Tibial nerve (tissue), 4 donors: ENCODE measurements around the gene GJB2. TPM values are rescaled to one million over a fixed set of nuclear protein-coding genes. Genes with fewer than 3 reads are reported as not detected.

Experiments used
- DNase-seq, 2 donors: peaks; one replicate each; pipeline ENCODE4 v3.0.0-alpha.2; 2019; ENCODE audit warnings: low spot score in 2 of 2
- H3K27ac ChIP-seq, 4 donors: fragments of 200-600 bp; sonication (generic) in 3 of 4; one replicate each; pipeline ENCODE4 v1.5.1; 2017 to 2019; ENCODE audit warnings: mild to moderate bottlenecking in 1 of 4
- H3K27me3 ChIP-seq, 2 donors: fragments of 200-600 bp; sonication (generic) in 1 of 2; one replicate each; pipeline versions ENCODE4 v1.5.1 to v1.6.0; 2017 to 2019
- H3K36me3 ChIP-seq, 3 donors: fragments of 200-600 bp; sonication (generic); one replicate each; pipeline ENCODE4 v1.5.1; 2018 to 2019
- H3K4me1 ChIP-seq, 4 donors: fragments of 200-600 bp; sonication (generic) in 3 of 4; one replicate each; pipeline ENCODE4 v1.5.1; 2017 to 2019
- H3K4me3 ChIP-seq, 4 donors: fragments of 200-600 bp; sonication (generic) in 3 of 4; one replicate each; pipeline ENCODE4 v1.5.1; 2017 to 2019; ENCODE audit warnings: mild to moderate bottlenecking in 1 of 4, moderate library complexity in 1 of 4
- H3K9me3 ChIP-seq, 4 donors: fragments of 200-600 bp; sonication (generic) in 3 of 4; one replicate each; pipeline ENCODE4 v1.5.1; 2017 to 2019
- EP300 ChIP-seq, 2 donors: sonication (generic); formaldehyde crosslinking; IDR thresholded peaks; one replicate each; pipeline ENCODE4 v1.6.1; 2017; ENCODE audit warnings: antibody characterized with exemption in 2 of 2, mild to moderate bottlenecking in 1 of 2
- POLR2A ChIP-seq, 2 donors: fragments of 450-650 bp; IDR thresholded peaks; one replicate each; pipeline ENCODE4 v1.6.1; 2017; ENCODE audit warnings: antibody characterized with exemption in 2 of 2, mild to moderate bottlenecking in 2 of 2, moderate library complexity in 2 of 2
- WGBS, 2 donors: methylation state at CpG; one replicate each; pipeline ENCODE4 v1.1.5; 2018; 5-methylcytosine and 5-hydroxymethylcytosine counted together
- total RNA-seq, 4 donors: library from RNA; depleted of rRNA; stranded (reverse); fragments of >200 nt; gene quantifications; one replicate each; pipeline ENCODE4 v1.1.0, GENCODE V29; 2016
- TF ChIP-seq, protein P1 (sequence below), 5 experiments: fragments of 200-600 bp in 3 of 5; fragments of 450-650 bp in 2 of 5; sonication (generic) in 3 of 5; IDR thresholded peaks; one replicate each; pipeline ENCODE4 v1.5.1; 2016 to 2019; ENCODE audit warnings: antibody characterized with exemption in 5 of 5, mild to moderate bottlenecking in 3 of 5, moderate library complexity in 2 of 5

GJB2 gene
- total RNA-seq, 4 donors from 2014 or later, result 0.20 to 3.3 (median 1.3) TPM

- DNase-seq, result no peak
- no peaks in the 10 kb centered on the region for H3K36me3 ChIP-seq
- WGBS, 2 donors, result 93% methylated on average over 1 of the region's 1 CpG; no CpG with 5 or more reads in 1 of the 2 donors
- TF ChIP-seq POLR2A (IDR thresholded peaks at IDR 0.05) (no peak), EP300 (IDR thresholded peaks at IDR 0.05) (no peak)
- TF ChIP-seq, protein P1, sequence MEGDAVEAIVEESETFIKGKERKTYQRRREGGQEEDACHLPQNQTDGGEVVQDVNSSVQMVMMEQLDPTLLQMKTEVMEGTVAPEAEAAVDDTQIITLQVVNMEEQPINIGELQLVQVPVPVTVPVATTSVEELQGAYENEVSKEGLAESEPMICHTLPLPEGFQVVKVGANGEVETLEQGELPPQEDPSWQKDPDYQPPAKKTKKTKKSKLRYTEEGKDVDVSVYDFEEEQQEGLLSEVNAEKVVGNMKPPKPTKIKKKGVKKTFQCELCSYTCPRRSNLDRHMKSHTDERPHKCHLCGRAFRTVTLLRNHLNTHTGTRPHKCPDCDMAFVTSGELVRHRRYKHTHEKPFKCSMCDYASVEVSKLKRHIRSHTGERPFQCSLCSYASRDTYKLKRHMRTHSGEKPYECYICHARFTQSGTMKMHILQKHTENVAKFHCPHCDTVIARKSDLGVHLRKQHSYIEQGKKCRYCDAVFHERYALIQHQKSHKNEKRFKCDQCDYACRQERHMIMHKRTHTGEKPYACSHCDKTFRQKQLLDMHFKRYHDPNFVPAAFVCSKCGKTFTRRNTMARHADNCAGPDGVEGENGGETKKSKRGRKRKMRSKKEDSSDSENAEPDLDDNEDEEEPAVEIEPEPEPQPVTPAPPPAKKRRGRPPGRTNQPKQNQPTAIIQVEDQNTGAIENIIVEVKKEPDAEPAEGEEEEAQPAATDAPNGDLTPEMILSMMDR (IDR thresholded peaks at IDR 0.05), result no peak
- H3K4me3 ChIP-seq, result no peak overlapping the region
- H3K27me3 ChIP-seq, result peaks cover 0 to 71% of the 10 kb centered on the region in 2 donors
- H3K27ac ChIP-seq, result no peak overlapping the region
- peaks cover 0 to 10% (median 8%) of the 10 kb centered on the region in 4 donors for H3K4me1 ChIP-seq
- no peaks in the 10 kb centered on the region for H3K9me3 ChIP-seq
These were observed 46.4 kb downstream of the GJB2 start for GRCh38 chr13:20146381-20146780.

DNA sequence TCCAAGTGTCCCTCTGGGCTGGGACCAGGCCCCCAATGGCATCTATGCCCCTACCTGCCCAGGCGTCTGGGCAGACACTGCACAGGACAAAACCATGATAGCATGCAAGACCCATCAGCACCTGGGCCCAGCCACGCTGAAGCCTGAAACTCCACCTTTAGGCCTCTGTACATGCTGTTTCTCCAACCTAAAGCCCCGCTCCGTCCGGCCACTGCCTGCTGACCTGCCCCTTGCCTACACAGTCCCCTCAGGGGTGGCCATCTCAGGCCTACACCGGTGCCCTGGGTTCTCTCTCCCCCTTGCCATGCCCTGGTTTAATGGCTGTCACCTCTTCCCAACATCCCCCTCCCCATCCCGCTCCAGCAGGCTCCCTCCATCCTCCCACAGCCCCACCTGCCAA lies 47.2 kb downstream of the GJB2 start:
- TF ChIP-seq, protein P1 (IDR thresholded peaks at IDR 0.05), result no peak
- no peak for TF ChIP-seq POLR2A (IDR thresholded peaks at IDR 0.05)
- no peak for TF ChIP-seq EP300 (IDR thresholded peaks at IDR 0.05)
- Histone ChIP-seq H3K27ac (no peak overlapping the region), H3K9me3 (no peaks in the 10 kb centered on the region), H3K4me1 (peaks cover 0 to 10% (median 8%) of the 10 kb centered on the region in 4 donors), H3K4me3 (no peak overlapping the region), H3K36me3 (no peaks in the 10 kb centered on the region), H3K27me3 (peaks cover 0 to 71% of the 10 kb centered on the region in 2 donors)
- 77 to 94% methylated on average over 7 of the region's 7 CpGs for WGBS, 2 donors
- no peak for DNase-seq

DNA sequence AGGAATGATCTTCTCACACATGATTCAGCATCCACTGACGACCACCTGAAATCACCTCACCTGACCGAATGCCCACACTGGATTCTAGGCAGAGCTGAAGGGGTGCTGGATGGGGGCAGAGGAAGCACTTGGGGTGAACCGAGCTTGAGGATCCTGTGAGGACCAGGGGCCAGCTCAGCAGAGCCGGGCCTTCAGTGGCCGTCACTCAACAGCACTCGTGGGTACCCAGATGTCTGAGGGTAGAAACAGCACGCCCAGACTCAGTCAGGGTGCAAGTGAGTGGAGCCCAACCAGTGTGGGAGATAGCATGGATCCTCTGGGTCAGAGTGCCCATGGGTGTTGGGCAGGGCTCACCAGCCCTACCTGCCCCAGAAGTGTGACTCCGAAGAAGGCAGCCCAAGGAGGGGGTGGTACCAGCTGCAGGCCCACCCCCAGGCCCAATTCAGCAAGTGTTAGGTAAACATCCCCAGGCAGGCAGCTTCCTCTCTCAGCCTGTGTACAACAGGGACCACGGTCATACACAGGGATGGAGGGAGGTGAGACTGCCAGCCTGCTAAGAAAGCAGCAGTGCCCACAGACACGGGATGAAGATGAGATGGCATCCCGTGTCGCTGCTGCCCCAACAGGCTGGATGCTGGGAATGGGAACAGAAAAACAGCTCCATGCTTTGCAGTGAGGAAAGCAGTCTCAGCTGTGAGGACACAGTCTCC lies 48.4 kb downstream of the GJB2 start:
- TF ChIP-seq POLR2A (IDR thresholded peaks at IDR 0.05) (no peak), EP300 (IDR thresholded peaks at IDR 0.05) (no peak)
- TF ChIP-seq, protein P1 (IDR thresholded peaks at IDR 0.05), result no peak
- DNase-seq, result no peak
- Histone ChIP-seq H3K27me3 (peaks cover 0 to 62% of the 10 kb centered on the region in 2 donors), H3K36me3 (no peaks in the 10 kb centered on the region), H3K4me1 (peaks cover 0 to 10% (median 8%) of the 10 kb centered on the region in 4 donors), H3K27ac (no peak overlapping the region), H3K9me3 (no peaks in the 10 kb centered on the region), H3K4me3 (no peak overlapping the region)
- WGBS, 2 donors, result 83 to 91% methylated on average over 12 of the region's 12 CpGs

DNA sequence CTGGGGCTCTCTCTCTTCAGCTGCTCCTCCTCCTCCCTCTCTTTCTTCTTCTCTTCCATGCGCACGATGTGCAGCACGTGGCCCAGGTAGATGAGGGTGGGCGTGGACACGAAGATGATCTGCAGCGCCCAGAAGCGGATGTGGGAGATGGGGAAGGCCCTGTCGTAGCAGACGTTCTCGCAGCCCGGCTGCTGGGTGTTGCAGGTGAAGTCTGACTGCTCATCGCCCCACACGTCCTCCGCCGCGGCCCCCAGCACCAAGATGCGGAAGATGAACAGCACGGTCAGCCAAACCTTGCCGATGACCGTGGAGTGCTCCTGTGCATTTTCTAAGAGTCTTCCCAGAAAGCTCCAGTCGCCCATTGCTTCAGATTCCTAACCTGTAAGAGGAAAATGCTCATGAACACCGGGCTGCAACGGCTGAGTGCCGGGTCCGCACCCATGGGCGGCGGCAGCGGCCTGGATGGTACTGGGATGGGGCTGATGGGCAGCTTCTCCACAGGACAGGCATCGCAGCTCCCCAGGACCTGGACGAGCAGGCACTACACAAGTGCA lies 49.7 kb downstream of the GJB2 start:
- Histone ChIP-seq H3K27me3 (peaks cover 0 to 59% of the 10 kb centered on the region in 2 donors), H3K27ac (no peak overlapping the region), H3K4me3 (no peak overlapping the region), H3K36me3 (no peaks in the 10 kb centered on the region), H3K9me3 (no peaks in the 10 kb centered on the region), H3K4me1 (peaks cover 0 to 10% (median 8%) of the 10 kb centered on the region in 4 donors)
- TF ChIP-seq EP300 (IDR thresholded peaks at IDR 0.05) (no peak), POLR2A (IDR thresholded peaks at IDR 0.05) (no peak)
- TF ChIP-seq, protein P1 (IDR thresholded peaks at IDR 0.05), result no peak
- WGBS, 2 donors, result 87 to 94% methylated on average over 18 to 30 of the region's 30 CpGs
- DNase-seq, result no peak
